Stimulated activated memory B cell treated with anti-CD40 and anti-IgM and Interleukin-4, amounts not matched to agents 10 μg/mL and 1 μg/mL and 100 μg/mL, for 72 hours (primary cell): ENCODE results near the gene PTPRN.
"Not testable (repeated sequence)": the region's sequence is repeated elsewhere in the genome, so short reads cannot be mapped to it uniquely, and the experiment has no call there.

ENCODE experiments used
- ATAC-seq: fragments of 150-1000 bp; cut with Tn5 transposase; 2 replicates; pipeline ENCODE4 v1.10.0; 2021
- H3K27ac Mint-ChIP-seq: one replicate; pipeline ENCODE4 v1.8.0; 2022; ENCODE audit warnings: mild to moderate bottlenecking, mixed read lengths
- H3K27me3 Mint-ChIP-seq: one replicate; pipeline ENCODE4 v1.8.0; 2022; ENCODE audit warnings: mixed read lengths
- H3K36me3 Mint-ChIP-seq: one replicate; pipeline ENCODE4 v1.8.0; 2022; ENCODE audit warnings: mixed read lengths
- H3K4me1 Mint-ChIP-seq: one replicate; pipeline ENCODE4 v1.8.0; 2022; ENCODE audit warnings: mixed read lengths
- H3K4me3 Mint-ChIP-seq: one replicate; pipeline ENCODE4 v1.8.0; 2022; ENCODE audit warnings: mild to moderate bottlenecking, moderate library complexity, mixed read lengths
- H3K9me3 Mint-ChIP-seq: one replicate; pipeline ENCODE4 v1.8.0; 2022; ENCODE audit warnings: mixed read lengths

Gene PTPRN

GRCh38 chr2:219296631-219297391 lies 12.4 kb downstream of the PTPRN start:
- H3K36me3 Mint-ChIP-seq: no peaks in the 10 kb centered on the region
- ATAC-seq: no peak
- H3K9me3 Mint-ChIP-seq: no peaks in the 10 kb centered on the region
- H3K27ac Mint-ChIP-seq: no peak overlapping the region
- H3K27me3 Mint-ChIP-seq: peaks cover 20% of the 10 kb centered on the region
- no peak overlapping the region for H3K4me3 Mint-ChIP-seq
- peaks cover 20% of the 10 kb centered on the region for H3K4me1 Mint-ChIP-seq

GRCh38 chr2:219296142-219296541 lies 13.1 kb downstream of the PTPRN start:
- no peak overlapping the region for H3K27ac Mint-ChIP-seq
- H3K4me1 Mint-ChIP-seq: peaks cover 20% of the 10 kb centered on the region
- no peak overlapping the region for H3K4me3 Mint-ChIP-seq

GRCh38 chr2:219294356-219295351 lies 14.5 kb downstream of the PTPRN start:
- peak; percentile 91 for ATAC-seq
- Mint-ChIP-seq H3K4me1 (peaks cover 20% of the 10 kb centered on the region), H3K27me3 (peaks cover 3% of the 10 kb centered on the region), H3K4me3 (peak overlapping the region; percentile 79), H3K36me3 (no peaks in the 10 kb centered on the region), H3K9me3 (no peaks in the 10 kb centered on the region), H3K27ac (peak overlapping the region; percentile 89)

More at GRCh38 chr2:219296142-219296541, 13.1 kb downstream of the PTPRN start:
- Mint-ChIP-seq H3K9me3 (no peaks in the 10 kb centered on the region), H3K36me3 (no peaks in the 10 kb centered on the region), H3K27me3 (peaks cover 13% of the 10 kb centered on the region)
- no peak for ATAC-seq

DNA sequence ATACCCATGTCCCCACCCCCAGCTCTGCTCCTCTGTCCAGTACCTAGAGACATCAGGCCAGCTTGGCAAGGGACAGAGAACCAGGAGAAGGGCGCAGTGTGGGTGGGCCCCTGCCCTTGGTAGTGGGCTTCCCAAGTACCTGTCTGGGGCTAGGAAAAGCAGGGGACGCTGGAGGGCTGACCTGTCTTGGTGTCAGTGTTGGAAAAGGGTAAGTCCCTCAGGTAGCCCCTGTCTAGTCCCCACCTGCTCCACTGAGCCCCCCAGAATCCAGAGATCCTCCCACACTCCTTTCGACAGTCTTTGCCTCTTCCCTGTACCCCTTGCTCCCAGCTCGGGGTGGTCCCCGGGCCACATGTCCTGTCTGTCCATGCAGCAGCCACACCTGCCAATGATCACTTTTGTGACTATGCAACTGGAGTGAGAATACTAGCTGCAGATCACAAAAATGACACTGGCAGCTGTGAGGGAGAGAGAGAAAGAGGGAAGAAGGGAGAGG lies 15.4 kb downstream of the PTPRN start:
- Mint-ChIP-seq H3K9me3 (no peaks in the 10 kb centered on the region), H3K27me3 (no peaks in the 10 kb centered on the region), H3K4me3 (peak overlapping the region; percentile 79), H3K36me3 (no peaks in the 10 kb centered on the region), H3K4me1 (peaks cover 20% of the 10 kb centered on the region), H3K27ac (peak overlapping the region; percentile 89)
- no peak for ATAC-seq

GRCh38 chr2:219292616-219293015 lies 16.6 kb downstream of the PTPRN start:
- Mint-ChIP-seq H3K36me3 (no peaks in the 10 kb centered on the region), H3K27ac (no peak overlapping the region), H3K4me3 (no peak overlapping the region), H3K9me3 (no peaks in the 10 kb centered on the region), H3K27me3 (no peaks in the 10 kb centered on the region), H3K4me1 (peaks cover 20% of the 10 kb centered on the region)
- ATAC-seq: no peak

DNA sequence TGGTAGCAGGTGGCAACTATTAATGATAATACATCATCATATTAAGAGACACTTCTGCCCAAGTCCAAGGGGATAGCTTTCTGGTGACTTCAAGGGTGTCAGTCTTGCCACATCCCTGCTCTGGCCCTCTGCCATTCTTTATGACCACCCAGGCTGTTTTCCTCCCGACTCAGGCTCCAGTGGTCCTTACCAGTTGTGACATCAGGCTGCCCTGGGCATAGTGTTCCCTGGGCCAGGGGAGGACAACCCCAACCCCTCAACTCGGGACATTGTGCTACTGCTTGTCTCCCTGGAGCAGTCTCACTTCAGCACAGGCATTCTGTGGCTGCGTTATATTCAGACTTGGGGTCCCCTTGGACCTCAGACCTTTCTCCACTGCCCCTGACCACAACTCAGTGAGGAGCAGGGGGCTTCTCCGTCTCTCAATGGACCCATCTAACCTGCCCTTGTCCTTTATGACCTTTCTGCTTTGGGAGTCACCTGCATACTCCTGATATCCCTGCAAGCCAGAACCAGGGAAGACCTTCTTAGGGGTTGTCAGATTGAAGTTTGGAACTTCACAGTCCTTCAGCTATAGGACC lies 17.2 kb downstream of the PTPRN start:
- ATAC-seq: no peak
- Mint-ChIP-seq H3K4me1 (peaks cover 20% of the 10 kb centered on the region), H3K36me3 (no peaks in the 10 kb centered on the region), H3K4me3 (no peak overlapping the region), H3K9me3 (no peaks in the 10 kb centered on the region), H3K27ac (no peak overlapping the region), H3K27me3 (no peaks in the 10 kb centered on the region)

DNA sequence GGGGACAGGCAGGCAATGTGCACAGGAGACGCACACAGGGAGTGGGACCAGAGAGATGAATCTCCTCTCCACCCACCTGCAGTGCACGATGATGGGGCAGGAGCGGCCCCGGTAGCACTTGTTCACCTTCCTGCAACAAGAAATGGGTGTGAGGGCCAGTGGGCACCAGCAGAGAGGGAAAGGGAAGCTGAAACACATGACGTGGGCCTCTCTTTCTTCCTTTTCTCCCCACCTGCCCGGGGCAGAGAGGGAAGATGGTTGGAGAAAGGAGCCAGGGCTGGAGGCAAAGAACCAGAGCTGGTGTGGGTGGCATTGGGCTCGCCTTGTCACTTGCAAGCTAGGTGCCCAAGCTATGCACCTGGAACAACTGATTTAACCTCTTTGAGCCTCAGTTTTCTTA lies 17.8 kb downstream of the PTPRN start:
- ATAC-seq: no peak
- peaks cover 2% of the 10 kb centered on the region for H3K36me3 Mint-ChIP-seq

DNA sequence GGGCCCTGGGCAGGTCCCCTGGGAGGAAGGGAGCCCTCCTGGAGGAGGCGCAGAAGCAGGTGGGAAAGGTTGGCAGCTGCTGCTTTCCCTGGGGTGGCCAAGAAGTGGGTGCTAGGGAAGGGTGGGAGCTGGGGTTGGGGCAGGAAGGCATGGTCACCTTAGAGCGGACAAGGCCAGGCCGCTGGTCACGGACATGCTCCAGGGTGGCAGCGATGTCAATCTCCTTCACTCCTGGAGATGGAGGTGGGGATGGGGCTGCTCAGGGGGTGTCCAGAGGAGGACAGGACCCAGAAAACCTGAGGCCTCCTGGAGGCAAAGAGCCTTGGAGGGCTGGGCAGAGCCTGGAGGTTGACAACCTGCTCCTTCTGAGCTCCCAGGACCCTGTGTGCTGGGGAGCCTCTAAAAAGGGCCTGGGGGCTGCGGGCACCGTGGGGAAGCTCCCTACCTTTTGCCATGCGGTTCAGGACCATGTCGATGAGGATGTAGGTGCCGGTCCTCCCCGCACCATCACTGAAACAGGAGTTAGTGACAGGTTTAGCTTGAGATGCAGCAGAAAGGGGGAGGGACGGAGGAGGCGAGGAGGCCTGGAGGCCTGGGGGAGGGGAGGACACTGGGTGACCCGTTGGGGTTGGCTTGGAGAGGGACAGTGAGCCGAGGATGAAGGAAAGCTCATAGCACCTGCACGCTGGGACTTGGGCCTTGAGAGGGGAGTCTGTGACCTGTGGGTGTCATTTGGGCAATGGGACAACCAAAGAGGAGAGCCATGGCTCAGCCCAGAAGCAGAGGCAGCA lies 18.6 kb downstream of the PTPRN start:
- peaks cover 28% of the 10 kb centered on the region for H3K4me1 Mint-ChIP-seq
- no peaks in the 10 kb centered on the region for H3K9me3 Mint-ChIP-seq
- peaks cover 9% of the 10 kb centered on the region for H3K36me3 Mint-ChIP-seq
- no peak overlapping the region for H3K4me3 Mint-ChIP-seq
- ATAC-seq: no peak
- no peaks in the 10 kb centered on the region for H3K27me3 Mint-ChIP-seq
- peak overlapping the region; percentile 38 for H3K27ac Mint-ChIP-seq

More for the DNA sequence above, 17.8 kb downstream of the PTPRN start:
- Mint-ChIP-seq H3K27me3 (no peaks in the 10 kb centered on the region), H3K4me3 (no peak overlapping the region), H3K27ac (no peak overlapping the region), H3K4me1 (peaks cover 22% of the 10 kb centered on the region), H3K9me3 (no peaks in the 10 kb centered on the region)

GRCh38 chr2:219289537-219290361 lies 19.5 kb downstream of the PTPRN start:
- Mint-ChIP-seq H3K4me1 (peaks cover 25% of the 10 kb centered on the region), H3K9me3 (no peaks in the 10 kb centered on the region), H3K4me3 (no peak overlapping the region), H3K36me3 (peaks cover 14% of the 10 kb centered on the region), H3K27me3 (no peaks in the 10 kb centered on the region), H3K27ac (peak overlapping the region; percentile 38)
- ATAC-seq: no peak

- H3K27ac Mint-ChIP-seq: no peak overlapping the region
- peaks cover 14% of the 10 kb centered on the region for H3K36me3 Mint-ChIP-seq
- no peak overlapping the region for H3K4me3 Mint-ChIP-seq
- H3K9me3 Mint-ChIP-seq: no peaks in the 10 kb centered on the region
- ATAC-seq: no peak
- H3K27me3 Mint-ChIP-seq: no peaks in the 10 kb centered on the region
- H3K4me1 Mint-ChIP-seq: peaks cover 19% of the 10 kb centered on the region
These were observed 20.0 kb downstream of the PTPRN start for GRCh38 chr2:219289195-219289536.

DNA sequence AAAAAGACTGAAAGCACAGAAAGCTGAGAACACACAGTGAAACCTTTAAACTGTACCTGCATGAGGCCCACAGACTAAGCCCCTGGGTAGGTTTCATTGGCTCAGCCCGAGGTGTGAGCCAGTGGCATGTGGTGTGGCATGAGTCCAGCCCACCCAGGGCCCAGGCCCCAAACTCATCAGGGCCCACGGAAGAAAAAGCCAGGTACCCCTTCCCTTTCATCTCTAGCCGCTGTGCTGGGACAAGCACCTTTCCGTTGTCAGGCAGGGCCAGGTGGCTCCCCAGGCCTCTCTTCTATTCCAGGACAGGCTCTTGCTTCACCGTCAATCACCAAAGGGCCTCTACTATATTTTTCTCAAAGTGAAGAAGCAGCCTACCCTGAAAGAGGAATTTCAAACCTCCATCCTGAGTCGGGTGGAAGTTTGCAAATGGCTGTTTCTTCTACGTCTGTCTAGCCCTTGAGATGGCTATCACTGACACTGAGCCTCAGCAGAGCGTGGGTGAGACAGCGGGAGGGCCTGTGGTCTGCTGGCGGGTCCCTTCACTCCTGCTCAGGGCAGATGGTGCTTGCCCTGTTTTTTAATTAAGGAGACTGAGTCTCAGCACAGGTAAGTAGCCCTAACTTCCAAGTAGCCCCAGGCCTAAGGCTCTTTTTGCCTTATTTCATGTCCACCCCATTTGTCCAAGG lies 21.5 kb downstream of the PTPRN start:
- ATAC-seq: no peak
- Mint-ChIP-seq H3K4me3 (no peak overlapping the region), H3K4me1 (peaks cover 21% of the 10 kb centered on the region)

GRCh38 chr2:219287116-219287440 lies 22.1 kb downstream of the PTPRN start:
- H3K9me3 Mint-ChIP-seq, H3K27me3 Mint-ChIP-seq, ATAC-seq, H3K27ac Mint-ChIP-seq, H3K4me3 Mint-ChIP-seq: not testable (repeated sequence)
- H3K36me3 Mint-ChIP-seq: peaks cover 27% of the 10 kb centered on the region
- H3K4me1 Mint-ChIP-seq: peaks cover 23% of the 10 kb centered on the region

More for the DNA sequence above, 21.5 kb downstream of the PTPRN start:
- H3K27ac Mint-ChIP-seq: no peak overlapping the region
- no peaks in the 10 kb centered on the region for H3K9me3 Mint-ChIP-seq
- H3K36me3 Mint-ChIP-seq: peaks cover 21% of the 10 kb centered on the region
- no peaks in the 10 kb centered on the region for H3K27me3 Mint-ChIP-seq

GRCh38 chr2:219286436-219287115 lies 22.6 kb downstream of the PTPRN start:
- no peaks in the 10 kb centered on the region for H3K9me3 Mint-ChIP-seq
- peak overlapping the region; percentile 43 for H3K27ac Mint-ChIP-seq
- H3K36me3 Mint-ChIP-seq: peaks cover 27% of the 10 kb centered on the region
- no peak overlapping the region for H3K4me3 Mint-ChIP-seq
- no peak for ATAC-seq
- no peaks in the 10 kb centered on the region for H3K27me3 Mint-ChIP-seq
- H3K4me1 Mint-ChIP-seq: peaks cover 25% of the 10 kb centered on the region
